H1 (cell line): ENCODE results near the gene RFFL. TPM values are rescaled to one million over a fixed set of nuclear protein-coding genes. Genes with fewer than 3 reads are reported as not detected.

Experiments
- CTCF ChIA-PET: fragments of 300-600 bp; sonication (Branson Sonifier 250); formaldehyde crosslinking; loops from one replicate; lab custom pipeline; 2021; ENCODE audit not compliant: partially characterized antibody; lab: Charles Lee
- POLR2A ChIA-PET: fragments of 300-600 bp; sonication (Branson Sonifier 250); formaldehyde crosslinking; loops from one replicate; lab custom pipeline; 2021; ENCODE audit warnings: inconsistent platforms; ENCODE audit not compliant: partially characterized antibody; lab: Charles Lee
- DNase-seq, 2 experiments: peaks; one replicate each; pipeline versions ENCODE4 v3.0.0 to v3.0.0-alpha.2; 2010 to 2022; ENCODE audit warnings: low spot score in 2 of 2, low read depth in 1 of 2, mixed read lengths in 1 of 2
- FAIRE-seq: peaks from 2 replicates; lab custom pipeline; 2011; peaks lifted over from hg19 to GRCh38; lab: Jason Lieb, UNC
- H2AFZ ChIP-seq: 2 replicates; pipeline ENCODE4 v1.8.1; 2012; ENCODE audit warnings: low read length, inconsistent platforms
- H2AK5ac ChIP-seq: 2 replicates; pipeline ENCODE4 v1.6.1; 2013; ENCODE audit warnings: low read depth, low read length
- H2BK120ac ChIP-seq: replicated peaks from 2 replicates; pipeline ENCODE3; 2013; ENCODE audit warnings: low read depth, low read length, inconsistent platforms
- H2BK12ac ChIP-seq: 2 replicates; pipeline ENCODE4 v1.6.1; 2013; ENCODE audit warnings: low read depth, low read length
- H2BK15ac ChIP-seq: 2 replicates; pipeline ENCODE4 v1.6.1; 2013; ENCODE audit warnings: low read length
- H2BK20ac ChIP-seq: 2 replicates; pipeline ENCODE4 v1.6.1; 2013; ENCODE audit warnings: low read length
- H2BK5ac ChIP-seq: 2 replicates; pipeline ENCODE4 v1.6.1; 2013; ENCODE audit warnings: low read depth, low read length
- H3K14ac ChIP-seq: 2 replicates; pipeline ENCODE4 v1.6.1; 2013; ENCODE audit warnings: inconsistent platforms; ENCODE audit not compliant: insufficient read length
- H3K18ac ChIP-seq: 2 replicates; pipeline ENCODE4 v1.6.1; 2013; ENCODE audit warnings: low read length; ENCODE audit errors: extremely low read depth
- H3K23ac ChIP-seq: 2 replicates; pipeline ENCODE4 v1.6.1; 2013; ENCODE audit warnings: inconsistent platforms; ENCODE audit not compliant: insufficient read length
- H3K23me2 ChIP-seq: 2 replicates; pipeline ENCODE4 v1.6.1; 2013; ENCODE audit warnings: low read depth, low read length
- H3K27ac ChIP-seq: 2 replicates; pipeline ENCODE4 v1.6.1; 2011; ENCODE audit warnings: low read depth, low read length, inconsistent platforms
- H3K27me3 ChIP-seq, 4 experiments: replicated peaks in 1 of 4; 1 replicate in 1 of 4; 2 replicates in 3 of 4; pipeline versions ENCODE4 v1.6.1 to v1.8.1; 2011 to 2013; ENCODE audit warnings: low read length in 3 of 4, mild to moderate bottlenecking in 3 of 4, inconsistent platforms in 2 of 4, mixed read lengths in 2 of 4, moderate library complexity in 1 of 4; ENCODE audit not compliant: control insufficient read depth in 3 of 4, insufficient read depth in 3 of 4; ENCODE audit errors: extremely low read depth in 1 of 4
- H3K36me3 ChIP-seq, 4 experiments: 2 replicates each; pipeline versions ENCODE4 v1.6.1 to v1.8.1; 2011 to 2013; ENCODE audit warnings: mild to moderate bottlenecking in 4 of 4, low read length in 3 of 4, moderate library complexity in 2 of 4, control low read depth in 1 of 4, inconsistent platforms in 1 of 4; ENCODE audit not compliant: insufficient read depth in 4 of 4, control insufficient read depth in 2 of 4
- H3K4ac ChIP-seq: replicated peaks from 2 replicates; pipeline ENCODE3; 2013; ENCODE audit warnings: low read length, low read depth, mixed read lengths, inconsistent platforms; ENCODE audit not compliant: insufficient read length
- H3K4me1 ChIP-seq, 4 experiments: replicated peaks in 1 of 4; 1 replicate in 1 of 4; 2 replicates in 3 of 4; pipeline versions ENCODE4 v1.6.1 to v1.8.1; 2011 to 2013; ENCODE audit warnings: low read length in 3 of 4, inconsistent platforms in 2 of 4, mixed read lengths in 1 of 4; ENCODE audit not compliant: insufficient read depth in 4 of 4, control insufficient read depth in 3 of 4
- H3K4me2 ChIP-seq, 2 experiments: 2 replicates each; pipeline versions ENCODE4 v1.6.1 to v1.8.1; 2011 to 2013; ENCODE audit warnings: low read depth in 2 of 2, low read length in 2 of 2, control low read depth in 1 of 2, inconsistent platforms in 1 of 2, mild to moderate bottlenecking in 1 of 2; ENCODE audit not compliant: insufficient read depth in 1 of 2
- H3K4me3 ChIP-seq, 4 experiments: fragments of 200-600, 300-600 bp in 1 of 4; sonication (generic), shearing (Covaris generic), sonication (Bioruptor Twin) in 1 of 4; 2 replicates each; pipeline versions ENCODE4 v1.5.1 to v1.8.1; 2011 to 2016; ENCODE audit warnings: low read length in 4 of 4, low read depth in 3 of 4, control low read depth in 2 of 4, inconsistent platforms in 2 of 4, mild to moderate bottlenecking in 2 of 4, mixed read lengths in 1 of 4, moderate library complexity in 1 of 4; ENCODE audit not compliant: insufficient read depth in 2 of 4; ENCODE audit errors: extremely low read depth in 1 of 4
- H3K56ac ChIP-seq: replicated peaks from 2 replicates; pipeline ENCODE3; 2013; ENCODE audit warnings: low read depth, mild to moderate bottlenecking, mixed read lengths, low read length, inconsistent platforms; ENCODE audit not compliant: insufficient read length
- H3K79me1 ChIP-seq: 2 replicates; pipeline ENCODE4 v1.6.1; 2013; ENCODE audit warnings: low read depth, low read length, control low read depth
- H3K79me2 ChIP-seq, 2 experiments: 2 replicates each; pipeline versions ENCODE4 v1.6.1 to v1.8.1; 2012 to 2013; ENCODE audit warnings: low read length in 2 of 2, mild to moderate bottlenecking in 2 of 2, inconsistent platforms in 1 of 2; ENCODE audit not compliant: insufficient read depth in 2 of 2, control insufficient read depth in 1 of 2
- H3K9ac ChIP-seq, 4 experiments: replicated peaks in 1 of 4; 1 replicate in 1 of 4; 2 replicates in 3 of 4; pipeline versions ENCODE4 v1.6.1 to v1.8.1; 2011 to 2013; ENCODE audit warnings: low read depth in 3 of 4, low read length in 3 of 4, control low read depth in 2 of 4, mild to moderate bottlenecking in 2 of 4, moderate library complexity in 2 of 4, inconsistent platforms in 1 of 4; ENCODE audit errors: extremely low read depth in 1 of 4
- H3K9me3 ChIP-seq, 2 experiments: 2 replicates each; pipeline versions ENCODE4 v1.6.1 to v1.8.1; 2012 to 2013; ENCODE audit warnings: mild to moderate bottlenecking in 2 of 2, moderate library complexity in 2 of 2, control low read depth in 1 of 2, inconsistent platforms in 1 of 2, low read depth in 1 of 2, low read length in 1 of 2, mixed read lengths in 1 of 2; ENCODE audit not compliant: insufficient read depth in 2 of 2
- H4K20me1 ChIP-seq, 2 experiments: replicated peaks in 1 of 2; 2 replicates each; pipeline versions ENCODE3 to v1.8.1; 2011 to 2013; ENCODE audit warnings: inconsistent platforms in 2 of 2, low read length in 2 of 2, mild to moderate bottlenecking in 1 of 2; ENCODE audit not compliant: insufficient read depth in 2 of 2, control insufficient read depth in 1 of 2
- H4K5ac ChIP-seq: 2 replicates; pipeline ENCODE4 v1.6.1; 2013; ENCODE audit warnings: low read length, low read depth, mixed read lengths, inconsistent platforms; ENCODE audit not compliant: insufficient read length
- H4K8ac ChIP-seq: 2 replicates; pipeline ENCODE4 v1.8.0; 2013; ENCODE audit warnings: mild to moderate bottlenecking, moderate library complexity, low read length, inconsistent platforms; ENCODE audit not compliant: insufficient read depth; ENCODE audit errors: extremely low read depth
- H4K91ac ChIP-seq: replicated peaks from 2 replicates; pipeline ENCODE3; 2013; ENCODE audit warnings: low read length, mixed read lengths, inconsistent platforms; ENCODE audit not compliant: insufficient read length
- BRCA1 ChIP-seq: IDR thresholded peaks from 2 replicates; pipeline ENCODE4 v1.6.1; 2012; ENCODE audit warnings: low read depth, low read length, improper control_type of control experiment
- EGR1 ChIP-seq: IDR thresholded peaks from 2 replicates; pipeline ENCODE4 v1.6.1; 2011; ENCODE audit warnings: low read depth, low read length, borderline replicate concordance
- EP300 ChIP-seq, 2 experiments: IDR thresholded peaks; 1 replicate in 1 of 2; 2 replicates in 1 of 2; pipeline ENCODE4 v1.6.1; 2011 to 2012; ENCODE audit warnings: low read depth in 2 of 2, low read length in 2 of 2, mild to moderate bottlenecking in 2 of 2, borderline replicate concordance in 1 of 2, inconsistent platforms in 1 of 2, moderate library complexity in 1 of 2
- KDM5A ChIP-seq: fragments of 200-600 bp; IDR thresholded peaks from 2 replicates; pipeline ENCODE4 v1.7.1; 2012; ENCODE audit warnings: mild to moderate bottlenecking, low read length, inconsistent platforms, mixed read lengths
- SIRT6 ChIP-seq: IDR thresholded peaks from one replicate; pipeline ENCODE4 v1.7.1; 2012; ENCODE audit warnings: low read length, inconsistent platforms
- SP1 ChIP-seq: IDR thresholded peaks from 2 replicates; pipeline ENCODE4 v1.6.1; 2011; ENCODE audit warnings: low read depth, low read length
- TAF7 ChIP-seq: optimal IDR thresholded peaks from 2 replicates; pipeline ENCODE3; 2011; ENCODE audit warnings: low read depth, mild to moderate bottlenecking, inconsistent platforms, low read length, moderate library complexity, borderline replicate concordance
- WGBS, 2 experiments: shearing (Covaris generic) in 1 of 2; methylation state at CpG; one replicate each; pipeline versions ENCODE4 v1.1.6 to v1.1.7; 2013 to 2015; ENCODE audit warnings: low lambda C conversion rate in 2 of 2, mixed read lengths in 2 of 2, inconsistent platforms in 1 of 2, low coverage in 1 of 2, missing lambda C conversion rate in 1 of 2; ENCODE audit not compliant: insufficient replicate concordance in 2 of 2, insufficient coverage in 1 of 2, insufficient read length in 1 of 2; ENCODE audit errors: extremely low coverage in 1 of 2, missing lambda C conversion rate in 1 of 2; 5-methylcytosine and 5-hydroxymethylcytosine counted together
- polyA plus RNA-seq, 7 experiments: library from polyadenylated mRNA; depleted of rRNA in 3 of 7; stranded (reverse) in 5 of 7; unstranded in 2 of 7; fragments of >200 nt in 5 of 7; fragments of 200-250 nt in 2 of 7; gene quantifications; 1 replicate in 5 of 7; 2 replicates in 1 of 7; 4 replicates in 1 of 7; pipeline versions ENCODE4 v1.2.1 to v1.2.3, GENCODE V29; 2011 to 2013; ENCODE audit warnings: missing spikeins in 2 of 7, mixed read lengths in 2 of 7
- total RNA-seq: library from RNA; stranded (reverse); fragmentation: NEBNext Ultra II Directional; extraction: Animal tissue kit (Norgen Biotek cat#: 25700); gene quantifications from 2 replicates; pipeline ENCODE4 v1.2.1, GENCODE V29; 2021
- TF ChIP-seq, protein P1 (sequence below), 3 experiments: IDR thresholded peaks; 1 replicate in 2 of 3; 2 replicates in 1 of 3; pipeline versions ENCODE4 v1.5.1 to v1.6.1; 2011; ENCODE audit warnings: low read length in 3 of 3, mild to moderate bottlenecking in 3 of 3, inconsistent platforms in 2 of 3, low read depth in 1 of 3, moderate library complexity in 1 of 3; ENCODE audit not compliant: insufficient read depth in 1 of 3; ENCODE audit errors: control extremely low read depth in 1 of 3

The RFFL gene
- total and polyA plus RNA-seq, 2 of the 8 experiments (the other 6 are each of a cell fraction or from before 2014, with no cell fraction given) = 14.0 to 24.5 TPM

- Histone ChIP-seq H3K14ac (no peak overlapping the region), H2BK15ac (no peak overlapping the region), H4K91ac (peak overlapping the region; percentile 51), H4K8ac (peak overlapping the region; percentile 94), H2BK12ac (no peak overlapping the region), H3K18ac (no peak overlapping the region), H3K9ac (peak overlapping the region; percentile 57 to 98 (median 94)), H3K4ac (no peak overlapping the region), H3K23ac (no peak overlapping the region), H3K23me2 (no peaks in the 10 kb centered on the region; the same call in 1 of the 2 replicates), H3K27ac (peak overlapping the region; percentile 91), H3K9me3 (no peaks in the 10 kb centered on the region), H3K79me2 (peaks cover 3 to 48% of the 10 kb centered on the region in 2 experiments), H2AK5ac (no peak overlapping the region), H2BK5ac (0 out of 2 replicates have a peak overlapping the region, but pooled peaks have one; percentile 57), H3K27me3 (no peaks in the 10 kb centered on the region), H4K20me1 (peaks cover 1 to 2% of the 10 kb centered on the region in 2 experiments), H2BK120ac (no peak overlapping the region), H2BK20ac (no peak overlapping the region), H3K4me2 (peak overlapping the region; percentile 67 to 90), H3K79me1 (peaks cover 5% of the 10 kb centered on the region; the same call in 1 of the 2 replicates), H3K36me3 (peaks cover 0 to 25% (median 6%) of the 10 kb centered on the region in 4 experiments; a peak in 6 of 8 replicates), H3K56ac (peak overlapping the region; percentile 56), H4K5ac (peak overlapping the region; percentile 90), H3K4me1 (peaks cover 0 to 6% (median 4%) of the 10 kb centered on the region in 4 experiments; a peak in 4 of 7 replicates), H2AFZ (no peak overlapping the region), H3K4me3 (peak overlapping the region; percentile 72 to 98 (median 76))
- WGBS, 2 experiments = 2% methylated on average over 43 of the region's 69 CpGs; no CpG with 5 or more reads in 1 of the 2 experiments
- FAIRE-seq = peak; percentile 36
- DNase-seq = peak in 1 of 2 experiments; percentile 72
- ChIA-PET CTCF (interaction anchor here (0.6 to 1.6 kb wide), 4 partner anchors 9 to 451 kb away, joined by 3 to 8 read pairs (median 4); partner anchors contain the start of gene RAD51D), POLR2A (interaction anchor here (0.6 to 4.9 kb wide), 25 partner anchors 11 to 376 kb away, joined by 3 to 44 read pairs (median 6); partner anchors contain the start of genes CCT6B, FNDC8, RAD51D and RFFL)
- no peak for TF ChIP-seq EGR1
- TF ChIP-seq TAF7 = peak; percentile 6
- TF ChIP-seq SP1 = no peak
- no peak for TF ChIP-seq EP300 (IDR thresholded peaks at IDR 0.05; ENCODE audit: borderline replicate concordance in 1 of 2, low read depth in 2 of 2, low read length in 2 of 2)
- TF ChIP-seq, protein P1, sequence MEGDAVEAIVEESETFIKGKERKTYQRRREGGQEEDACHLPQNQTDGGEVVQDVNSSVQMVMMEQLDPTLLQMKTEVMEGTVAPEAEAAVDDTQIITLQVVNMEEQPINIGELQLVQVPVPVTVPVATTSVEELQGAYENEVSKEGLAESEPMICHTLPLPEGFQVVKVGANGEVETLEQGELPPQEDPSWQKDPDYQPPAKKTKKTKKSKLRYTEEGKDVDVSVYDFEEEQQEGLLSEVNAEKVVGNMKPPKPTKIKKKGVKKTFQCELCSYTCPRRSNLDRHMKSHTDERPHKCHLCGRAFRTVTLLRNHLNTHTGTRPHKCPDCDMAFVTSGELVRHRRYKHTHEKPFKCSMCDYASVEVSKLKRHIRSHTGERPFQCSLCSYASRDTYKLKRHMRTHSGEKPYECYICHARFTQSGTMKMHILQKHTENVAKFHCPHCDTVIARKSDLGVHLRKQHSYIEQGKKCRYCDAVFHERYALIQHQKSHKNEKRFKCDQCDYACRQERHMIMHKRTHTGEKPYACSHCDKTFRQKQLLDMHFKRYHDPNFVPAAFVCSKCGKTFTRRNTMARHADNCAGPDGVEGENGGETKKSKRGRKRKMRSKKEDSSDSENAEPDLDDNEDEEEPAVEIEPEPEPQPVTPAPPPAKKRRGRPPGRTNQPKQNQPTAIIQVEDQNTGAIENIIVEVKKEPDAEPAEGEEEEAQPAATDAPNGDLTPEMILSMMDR (IDR thresholded peaks at IDR 0.05; ENCODE audit: control extremely low read depth in 1 of 3, insufficient read depth in 1 of 3, low read depth in 1 of 3, low read length in 3 of 3) = peak; percentile 19 to 26 (median 24); a peak in 3 of 4 replicates
- no peak for TF ChIP-seq BRCA1
- TF ChIP-seq KDM5A = no peak
- no peak for TF ChIP-seq SIRT6
Observed at GRCh38 chr17:34980681-34981537, 82.6 kb downstream of the RFFL start.
